ENCODE results near the gene ATP9A. TPM values are rescaled to one million over a fixed set of nuclear protein-coding genes. Genes with fewer than 3 reads are reported as not detected.
A peak's percentile ranks its signal among the peaks of the same experiment; 100 is the strongest.

ATP9A gene
- total RNA-seq, 1 experiment from 2014 or later: 18.6 TPM

DNA sequence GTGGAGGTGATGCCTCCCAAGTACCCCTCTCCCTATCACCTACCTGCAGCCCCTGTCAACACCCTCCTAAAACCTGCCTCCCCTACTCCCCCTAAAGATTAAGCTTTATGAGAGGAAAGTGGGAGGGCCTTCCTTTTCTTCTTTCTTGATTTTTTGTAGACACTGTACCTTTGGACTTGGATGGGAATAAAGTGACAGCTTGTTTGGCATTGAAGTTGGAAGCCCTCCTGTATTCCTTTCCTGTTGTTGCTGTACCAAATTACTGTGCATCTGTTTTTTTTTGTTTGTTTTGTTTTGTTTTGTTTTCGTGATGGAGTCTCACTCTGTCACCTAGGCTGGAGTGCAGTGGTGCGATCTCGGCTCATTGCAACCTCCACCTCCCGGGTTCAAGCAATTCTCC, 126.3 kb downstream of the ATP9A start:
- Histone ChIP-seq H3K9me2 (ENCODE audit: insufficient read depth) (no peaks in the 10 kb centered on the region), H3K4me3 (no peak overlapping the region), H3K4me1 (replicated peaks; ENCODE audit: insufficient read depth) (no peaks in the 10 kb centered on the region), H3K27ac (no peak overlapping the region), H4K20me1 (ENCODE audit: insufficient read depth) (no peaks in the 10 kb centered on the region), H3F3A (ENCODE audit: insufficient read depth, low read depth) (peaks cover 4% of the 10 kb centered on the region; the same call in 1 of the 2 replicates), H3K27me3 (ENCODE audit: insufficient read depth, low read depth) (no peaks in the 10 kb centered on the region), H3K36me3 (ENCODE audit: low read depth) (no peaks in the 10 kb centered on the region), H3K4me2 (no peak overlapping the region), H3K9me3 (ENCODE audit: insufficient read depth, low read depth) (no peaks in the 10 kb centered on the region), H2AFZ (no peak overlapping the region), H3K79me2 (ENCODE audit: low read depth) (no peaks in the 10 kb centered on the region)
- no TSS peak for BruUV-seq (replicated peaks)
- POLR2A ChIA-PET (ENCODE audit: unreplicated experiment): no interaction called here
- no peak for DNase-seq
- CTCF ChIA-PET: interaction anchor here (0.6 to 0.7 kb wide), 2 partner anchors 18 to 59 kb away, joined by 3 to 4 read pairs; no protein-coding TSS in a partner anchor
- intact Hi-C loops (cut with micrococcal nuclease; ENCODE audit: unreplicated experiment): loop anchor here (5.0 kb wide), 1 partner anchor 125 kb away; the partner anchor contains the start of gene ATP9A
- no peak for TF ChIP-seq EZH2 (IDR thresholded peaks at IDR 0.05; ENCODE audit: low read depth)
- TF ChIP-seq CTCF (conservative IDR thresholded peaks at IDR 0.05): no peak

- H3K9me2 ChIP-seq (ENCODE audit: insufficient read depth): no peaks in the 10 kb centered on the region
- no peaks in the 10 kb centered on the region for H3K9me3 ChIP-seq (ENCODE audit: insufficient read depth, low read depth)
- no peaks in the 10 kb centered on the region for H4K20me1 ChIP-seq (ENCODE audit: insufficient read depth)
- POLR2A ChIA-PET (ENCODE audit: unreplicated experiment): no interaction called here
- CTCF ChIA-PET: no interaction called here
- TF ChIP-seq EZH2 (IDR thresholded peaks at IDR 0.05; ENCODE audit: low read depth): no peak
- no peak for TF ChIP-seq CTCF (conservative IDR thresholded peaks at IDR 0.05)
- H3F3A ChIP-seq (ENCODE audit: insufficient read depth, low read depth): peaks cover 4% of the 10 kb centered on the region; the same call in 1 of the 2 replicates
- H3K36me3 ChIP-seq (ENCODE audit: low read depth): no peaks in the 10 kb centered on the region
- no peaks in the 10 kb centered on the region for H3K4me1 ChIP-seq (replicated peaks; ENCODE audit: insufficient read depth)
- no peak overlapping the region for H3K4me2 ChIP-seq
- intact Hi-C loops (cut with micrococcal nuclease; ENCODE audit: unreplicated experiment): loop anchor here (5.0 kb wide), 1 partner anchor 127 kb away; the partner anchor contains the start of gene ATP9A
- no peaks in the 10 kb centered on the region for H3K27me3 ChIP-seq (ENCODE audit: insufficient read depth, low read depth)
- H2AFZ ChIP-seq: no peak overlapping the region
- no peak overlapping the region for H3K27ac ChIP-seq
- no peak overlapping the region for H3K4me3 ChIP-seq
- H3K79me2 ChIP-seq (ENCODE audit: low read depth): no peaks in the 10 kb centered on the region
- no peak for DNase-seq
- no TSS peak for BruUV-seq (replicated peaks)
Observed at GRCh38 chr20:51640743-51641142, 127.4 kb downstream of the ATP9A start.

GRCh38 chr20:51639206-51639832, 128.9 kb downstream of the ATP9A start:
- Histone ChIP-seq H4K20me1 (ENCODE audit: insufficient read depth) (no peaks in the 10 kb centered on the region), H3K4me3 (no peak overlapping the region), H3K27ac (no peak overlapping the region), H3K4me1 (replicated peaks; ENCODE audit: insufficient read depth) (no peaks in the 10 kb centered on the region), H3K4me2 (no peak overlapping the region), H3K79me2 (ENCODE audit: low read depth) (no peaks in the 10 kb centered on the region), H2AFZ (no peak overlapping the region), H3K9me2 (ENCODE audit: insufficient read depth) (no peaks in the 10 kb centered on the region), H3K36me3 (ENCODE audit: low read depth) (no peaks in the 10 kb centered on the region), H3K27me3 (ENCODE audit: insufficient read depth, low read depth) (no peaks in the 10 kb centered on the region), H3F3A (ENCODE audit: insufficient read depth, low read depth) (peaks cover 4% of the 10 kb centered on the region; the same call in 1 of the 2 replicates), H3K9me3 (ENCODE audit: insufficient read depth, low read depth) (no peaks in the 10 kb centered on the region)
- intact Hi-C loops (cut with micrococcal nuclease; ENCODE audit: unreplicated experiment): loop anchor here (1.0 to 2.0 kb wide), 4 partner anchors 327 to 511 kb away; no protein-coding TSS in a partner anchor
- ChIA-PET CTCF (interaction anchor here (0.6 to 0.8 kb wide), 2 partner anchors 10 to 62 kb away, joined by 3 to 7 read pairs; no protein-coding TSS in a partner anchor), POLR2A (ENCODE audit: unreplicated experiment) (no interaction called here)
- BruUV-seq (replicated peaks): no TSS peak
- TF ChIP-seq EZH2 (IDR thresholded peaks at IDR 0.05; ENCODE audit: low read depth) (no peak), CTCF (conservative IDR thresholded peaks at IDR 0.05) (peak; percentile 98)
- peak; percentile 47 to 67 for DNase-seq
